K562 (cell line): Measurements from ENCODE around the gene NFS1. TPM values are rescaled to one million over a fixed set of nuclear protein-coding genes. Genes with fewer than 3 reads are reported as not detected.

Source experiments
- ARHGAP35 ChIP-seq: fragments of 450-650 bp; IDR thresholded peaks from 2 replicates; pipeline ENCODE4 v1.6.1; 2018; ENCODE audit not compliant: partially characterized antibody
- CAMTA2 ChIP-seq: fragments of 250-450 bp; sonication (Bioruptor Pico); conservative IDR thresholded peaks from 2 replicates; pipeline ENCODE4 v1.5.1; 2022
- CSDE1 ChIP-seq, 2 experiments: fragments of 450-650 bp; IDR thresholded peaks; 2 replicates each; pipeline ENCODE4 v1.6.1; 2016; ENCODE audit warnings: mild to moderate bottlenecking in 1 of 2
- FOXA3 ChIP-seq, 2 experiments: fragments of 450-650 bp in 1 of 2; sonication (generic) in 1 of 2; formaldehyde crosslinking; IDR thresholded peaks in 1 of 2; conservative IDR thresholded peaks in 1 of 2; 2 replicates each; pipeline versions ENCODE4 v1.4.0 to v1.8.0; 2020 to 2022; ENCODE audit warnings: mild to moderate bottlenecking in 2 of 2, missing genetic modification reagents in 1 of 2
- HDAC1 ChIP-seq, 2 experiments: fragments of 450-650 bp; IDR thresholded peaks; 2 replicates each; pipeline ENCODE4 v1.6.1; 2016 to 2017; ENCODE audit warnings: inconsistent platforms in 1 of 2, mild to moderate bottlenecking in 1 of 2, moderate library complexity in 1 of 2
- HNRNPLL ChIP-seq: fragments of 200-400 bp; formaldehyde crosslinking; IDR thresholded peaks from 2 replicates; pipeline ENCODE4 v1.6.1; 2017; ENCODE audit warnings: low read length, low read depth, mild to moderate bottlenecking; ENCODE audit not compliant: poor library complexity, severe bottlenecking
- NUFIP1 ChIP-seq: fragments of 450-650 bp; IDR thresholded peaks from 2 replicates; pipeline ENCODE4 v1.6.1; 2018; ENCODE audit not compliant: partially characterized antibody
- PHB2 ChIP-seq: fragments of 450-650 bp; IDR thresholded peaks from 2 replicates; pipeline ENCODE4 v1.6.1; 2017; ENCODE audit warnings: low read depth
- POLR3A ChIP-seq: IDR thresholded peaks from 2 replicates; pipeline ENCODE4 v1.6.1; 2011; ENCODE audit warnings: borderline replicate concordance, mild to moderate bottlenecking, moderate library complexity; ENCODE audit not compliant: insufficient read length, insufficient read depth; ENCODE audit errors: extremely low read depth
- SNIP1 ChIP-seq: fragments of 450-650 bp; IDR thresholded peaks from 2 replicates; pipeline ENCODE4 v1.7.1; 2017; ENCODE audit warnings: low read depth, mild to moderate bottlenecking
- STAT5B ChIP-seq: fragments of 250-450 bp; sonication (Bioruptor Pico); IDR thresholded peaks from 2 replicates; pipeline ENCODE4 v1.8.0; 2021; ENCODE audit warnings: mild to moderate bottlenecking, inconsistent platforms
- TAL1 ChIP-seq: fragments of 450-650 bp; IDR thresholded peaks from 2 replicates; pipeline ENCODE4 v1.6.1; 2016; ENCODE audit warnings: mild to moderate bottlenecking
- ZBTB5 ChIP-seq: fragments of 450-650 bp; IDR thresholded peaks from 2 replicates; pipeline ENCODE4 v1.6.1; 2017; ENCODE audit warnings: antibody characterized with exemption
- ZC3H4 ChIP-seq: sonication (generic); formaldehyde crosslinking; IDR thresholded peaks from 2 replicates; pipeline ENCODE4 v1.9.0; 2021; ENCODE audit warnings: missing genetic modification reagents, borderline replicate concordance
- ZMIZ1 ChIP-seq, 2 experiments: fragments of 150-350 bp in 1 of 2; IDR thresholded peaks; 2 replicates each; pipeline ENCODE4 v1.6.1; 2012 to 2016; ENCODE audit warnings: low read depth in 2 of 2, low read length in 2 of 2, mild to moderate bottlenecking in 1 of 2, moderate library complexity in 1 of 2
- ZNF507 ChIP-seq: conservative IDR thresholded peaks from 2 replicates; pipeline ENCODE4 v1.6.1; 2017; ENCODE audit warnings: missing genetic modification characterization, missing compliant biosample characterization
- polyA plus RNA-seq, 8 experiments: library from polyadenylated mRNA; depleted of rRNA in 4 of 8; stranded (reverse) in 5 of 8; unstranded in 3 of 8; fragments of >200 nt; fragmentation: Nextera tagmentation in 2 of 8; fragmentation: Illumina TruSeq in 1 of 8; extraction: Ambion mirVana in 2 of 8; extraction: Trizol in 1 of 8; gene quantifications; 2 replicates each; pipeline versions ENCODE4 v1.2.1 to v1.2.3, GENCODE V29; 2011 to 2014; ENCODE audit warnings: inconsistent platforms in 1 of 8, missing spikeins in 1 of 8
- total RNA-seq, 7 experiments: library from RNA; depleted of rRNA in 6 of 7; stranded (reverse); fragments of >200 nt in 6 of 7; fragmentation: Illumina TruSeq in 2 of 7; extraction: Trizol in 2 of 7; gene quantifications; 2 replicates each; pipeline versions ENCODE4 v1.2.1 to v1.2.3, GENCODE V29; 2011 to 2021; ENCODE audit warnings: low replicate concordance in 1 of 7
- TF ChIP-seq, protein P1 (sequence below): fragments of 250-450 bp; sonication (Bioruptor Pico); IDR thresholded peaks from 2 replicates; pipeline ENCODE4 v1.5.0; 2021; ENCODE audit warnings: mild to moderate bottlenecking, borderline replicate concordance
- TF ChIP-seq, protein P2 (sequence below): fragments of 450-650 bp; formaldehyde crosslinking; IDR thresholded peaks from 2 replicates; pipeline ENCODE4 v1.4.0; 2020; ENCODE audit warnings: mild to moderate bottlenecking

The NFS1 gene
- total and polyA plus RNA-seq, 9 of the 15 experiments (the other 6 are each of a cell fraction or from before 2014, with no cell fraction given) = 11.5 to 84.8 (median 47.1) TPM

DNA sequence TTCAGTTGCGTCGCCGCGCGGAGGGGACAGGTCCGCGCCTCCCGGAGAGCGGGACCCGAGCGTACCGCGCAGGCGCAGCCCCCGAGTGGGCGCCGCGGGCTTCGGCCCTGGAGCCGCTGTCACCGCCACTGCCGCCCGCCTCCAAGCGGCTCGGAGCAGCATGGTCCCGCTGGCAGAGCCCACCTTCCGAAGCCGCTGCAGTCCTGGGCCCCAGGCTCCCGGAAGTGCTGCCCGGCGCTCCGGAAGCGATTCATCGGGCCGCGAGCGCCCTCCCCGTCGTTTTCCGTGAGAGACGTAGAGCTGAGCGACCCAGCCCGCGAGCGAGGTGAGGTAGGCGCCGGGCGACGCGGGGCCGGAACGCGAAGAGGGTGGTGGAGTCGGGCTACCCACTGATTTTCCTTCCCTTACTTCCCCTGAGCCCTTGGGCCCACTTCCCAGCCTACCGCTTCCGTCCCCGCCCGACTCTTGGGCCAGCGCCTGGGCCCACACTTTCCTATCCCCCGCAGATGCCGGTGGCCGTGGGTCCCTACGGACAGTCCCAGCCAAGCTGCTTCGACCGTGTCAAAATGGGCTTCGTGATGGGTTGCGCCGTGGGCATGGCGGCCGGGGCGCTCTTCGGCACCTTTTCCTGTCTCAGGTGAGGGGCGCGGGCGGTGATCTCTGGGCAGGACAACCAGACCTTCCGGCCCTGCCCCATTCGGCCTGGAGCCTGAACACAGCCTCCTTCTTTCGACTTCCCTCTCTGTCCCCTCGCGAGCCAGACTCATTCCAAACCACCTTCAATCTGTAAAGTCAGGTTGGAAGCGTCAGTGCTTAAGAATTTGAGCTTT, at the start of gene NFS1, which contains the start of gene ROMO1 (continued):
- TF ChIP-seq HDAC1 (IDR thresholded peaks at IDR 0.05) = peak in 1 of 2 experiments; percentile 84; a peak in 1 of 4 replicates
- peak in 1 of 2 experiments; percentile 52; a peak in 1 of 4 replicates for TF ChIP-seq FOXA3 (CRISPR knock-in tag; conservative IDR thresholded peaks at IDR 0.05 in 1 of 2, IDR thresholded peaks at IDR 0.05 in 1 of 2)
- TF ChIP-seq ZBTB5 = no peak
- no peak for TF ChIP-seq CAMTA2 (CRISPR knock-in tag)
- no peak for TF ChIP-seq POLR3A
- TF ChIP-seq, protein P1, sequence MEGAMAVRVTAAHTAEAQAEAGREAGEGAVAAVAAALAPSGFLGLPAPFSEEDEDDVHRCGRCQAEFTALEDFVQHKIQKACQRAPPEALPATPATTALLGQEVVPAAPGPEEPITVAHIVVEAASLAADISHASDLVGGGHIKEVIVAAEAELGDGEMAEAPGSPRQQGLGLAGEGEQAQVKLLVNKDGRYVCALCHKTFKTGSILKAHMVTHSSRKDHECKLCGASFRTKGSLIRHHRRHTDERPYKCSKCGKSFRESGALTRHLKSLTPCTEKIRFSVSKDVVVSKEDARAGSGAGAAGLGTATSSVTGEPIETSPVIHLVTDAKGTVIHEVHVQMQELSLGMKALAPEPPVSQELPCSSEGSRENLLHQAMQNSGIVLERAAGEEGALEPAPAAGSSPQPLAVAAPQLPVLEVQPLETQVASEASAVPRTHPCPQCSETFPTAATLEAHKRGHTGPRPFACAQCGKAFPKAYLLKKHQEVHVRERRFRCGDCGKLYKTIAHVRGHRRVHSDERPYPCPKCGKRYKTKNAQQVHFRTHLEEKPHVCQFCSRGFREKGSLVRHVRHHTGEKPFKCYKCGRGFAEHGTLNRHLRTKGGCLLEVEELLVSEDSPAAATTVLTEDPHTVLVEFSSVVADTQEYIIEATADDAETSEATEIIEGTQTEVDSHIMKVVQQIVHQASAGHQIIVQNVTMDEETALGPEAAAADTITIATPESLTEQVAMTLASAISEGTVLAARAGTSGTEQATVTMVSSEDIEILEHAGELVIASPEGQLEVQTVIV (CRISPR knock-in tag) = no peak
- no peak for TF ChIP-seq NUFIP1
- peak; percentile 71 for TF ChIP-seq HNRNPLL
- TF ChIP-seq ZNF507 (tag) = no peak
- TF ChIP-seq ZMIZ1 (IDR thresholded peaks at IDR 0.05; ENCODE audit: low read depth in 2 of 2, low read length in 2 of 2) = no peak; a peak in 1 of 4 replicates
- TF ChIP-seq STAT5B (CRISPR knock-in tag) = no peak
- TF ChIP-seq, protein P2, sequence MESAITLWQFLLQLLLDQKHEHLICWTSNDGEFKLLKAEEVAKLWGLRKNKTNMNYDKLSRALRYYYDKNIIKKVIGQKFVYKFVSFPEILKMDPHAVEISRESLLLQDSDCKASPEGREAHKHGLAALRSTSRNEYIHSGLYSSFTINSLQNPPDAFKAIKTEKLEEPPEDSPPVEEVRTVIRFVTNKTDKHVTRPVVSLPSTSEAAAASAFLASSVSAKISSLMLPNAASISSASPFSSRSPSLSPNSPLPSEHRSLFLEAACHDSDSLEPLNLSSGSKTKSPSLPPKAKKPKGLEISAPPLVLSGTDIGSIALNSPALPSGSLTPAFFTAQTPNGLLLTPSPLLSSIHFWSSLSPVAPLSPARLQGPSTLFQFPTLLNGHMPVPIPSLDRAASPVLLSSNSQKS (CRISPR knock-in tag) = no peak
- no peak for TF ChIP-seq ARHGAP35
- TF ChIP-seq TAL1 = no peak
- TF ChIP-seq SNIP1 = no peak
- no peak for TF ChIP-seq PHB2
- 0 out of 2 replicates have a peak, but pooled peaks have one; percentile 26 for TF ChIP-seq ZC3H4 (CRISPR knock-in tag)
- 0 out of 4 replicates have a peak, but pooled peaks of 1 of the 2 experiments have one; percentile 44 for TF ChIP-seq CSDE1 (IDR thresholded peaks at IDR 0.05)
